NCI-H748 treated with DMSO at 0.1 percent for 48 hours (cell line): ENCODE results near the gene ZNF578.
"Not testable (repeated sequence)": the region's sequence is repeated elsewhere in the genome, so short reads cannot be mapped to it uniquely, and the experiment has no call there.

ENCODE experiments used
- DNase-seq: peaks from one replicate; lab custom pipeline; 2025; lab: John Stamatoyannopoulos, UW

ZNF578 gene

DNA sequence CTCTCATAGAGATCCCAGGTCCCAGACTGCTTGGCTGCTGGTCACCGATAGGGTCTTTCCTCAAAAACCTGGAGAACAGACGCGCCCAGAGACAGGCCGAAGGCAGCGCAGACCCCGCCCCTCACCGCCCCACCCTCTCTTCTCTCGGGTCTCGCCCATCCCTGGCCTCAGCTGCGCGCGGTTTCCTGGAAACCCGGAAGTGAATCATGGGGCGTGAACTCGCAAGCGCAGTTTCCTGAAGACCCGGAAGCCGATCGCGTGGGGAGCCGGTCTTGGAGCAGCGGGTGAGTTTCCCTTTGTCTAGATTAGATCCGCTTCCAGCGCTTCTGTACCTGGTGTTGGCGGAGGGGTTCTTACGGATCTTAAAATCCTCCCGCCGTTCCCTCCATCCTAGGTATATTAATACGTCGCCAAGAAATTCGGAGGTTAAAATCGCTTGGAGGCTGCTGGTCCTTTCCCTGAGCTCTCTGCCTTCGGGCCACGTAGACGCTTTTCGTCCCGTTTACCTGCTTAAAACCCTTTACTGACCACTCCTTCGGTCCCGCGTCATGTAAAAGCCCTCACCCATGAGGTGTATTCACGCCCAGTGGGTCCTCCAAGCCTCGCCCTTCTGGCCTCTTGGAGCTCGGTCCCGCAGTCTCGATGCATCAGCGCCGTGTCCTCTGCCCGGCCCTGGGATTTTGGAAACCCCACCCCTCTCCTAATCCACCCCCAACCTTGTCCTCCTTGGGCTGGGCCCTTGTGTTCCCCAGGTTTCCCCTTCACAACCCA lies at the start of gene ZNF578:
Gene ZNF578 (plus strand): TSS at position 230 of the 771 bp plus-strand sequence. CDS start 48,293 bp downstream, outside the sequence.
- peak; percentile 65 for DNase-seq

DNA sequence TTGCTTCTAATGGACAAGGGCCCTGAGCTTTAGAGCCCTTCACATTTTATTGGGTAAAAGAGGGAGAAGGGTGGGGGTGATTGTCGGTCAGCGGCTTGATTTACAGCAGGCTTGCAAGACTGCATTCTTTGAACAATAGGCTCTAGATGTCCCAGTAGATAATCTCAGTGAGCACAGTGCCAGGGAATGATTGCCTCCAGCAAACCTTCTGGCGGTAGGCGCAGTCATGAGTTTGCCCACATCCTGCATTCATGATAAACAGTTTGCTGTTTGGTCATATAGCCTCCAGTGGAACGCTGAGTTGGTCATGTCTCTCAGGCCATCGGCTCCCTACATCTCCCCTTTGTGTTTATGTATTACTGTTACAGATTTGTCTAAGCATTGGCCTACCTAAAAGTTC lies 43.1 kb upstream of the ZNF578 start:
- DNase-seq: no peak

- DNase-seq: no peak
These were observed 37.6 kb upstream of the ZNF578 start for GRCh38 chr19:52415711-52416110.

- no peak for DNase-seq
These were observed 24.4 kb upstream of the ZNF578 start, which contains the start of gene ZNF534 for GRCh38 chr19:52428937-52429336. ZNF534 (plus strand) TSS chr19:52429148; CDS start chr19:52431475, 2,327 bp downstream.

DNA sequence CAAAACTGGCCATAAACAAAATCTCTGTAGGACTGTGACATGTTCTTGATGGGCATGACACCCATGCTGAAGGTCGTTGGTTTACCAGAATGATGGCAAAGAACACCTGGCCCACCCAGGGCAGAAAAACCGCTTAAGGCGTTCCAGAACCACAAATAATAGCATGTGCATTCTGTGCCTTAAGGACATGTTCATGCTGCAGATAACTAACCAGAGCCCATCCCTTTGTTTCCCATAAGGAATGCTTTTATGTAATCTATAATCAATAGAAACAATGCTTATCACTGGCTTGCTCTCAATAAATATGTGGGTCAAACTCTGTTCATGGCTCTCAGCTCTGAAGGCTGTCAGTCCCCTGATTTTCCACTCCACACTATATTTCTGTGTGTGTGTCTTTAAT lies 11.2 kb upstream of the ZNF578 start:
- no peak for DNase-seq

DNA sequence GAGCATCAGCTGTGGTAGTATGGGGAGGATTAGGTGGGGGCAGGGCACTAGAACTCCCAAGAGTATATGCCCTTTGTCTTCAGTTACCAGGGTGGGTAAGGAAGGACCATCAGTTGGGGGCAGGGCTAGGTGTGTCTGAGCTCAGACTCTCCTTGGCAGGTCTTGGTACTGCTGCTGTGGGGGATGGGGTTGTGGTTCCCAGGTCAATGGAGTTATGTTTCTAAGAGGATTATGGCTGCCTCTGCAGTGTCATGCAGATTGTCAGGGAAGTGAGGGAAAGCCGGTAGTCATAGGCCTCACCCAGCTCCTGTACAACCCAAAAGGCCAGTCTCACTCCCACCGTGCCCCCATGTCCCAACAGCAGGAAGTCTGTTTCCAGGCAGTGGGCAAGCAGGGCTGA lies 8.8 kb upstream of the ZNF578 start:
- no peak for DNase-seq

DNA sequence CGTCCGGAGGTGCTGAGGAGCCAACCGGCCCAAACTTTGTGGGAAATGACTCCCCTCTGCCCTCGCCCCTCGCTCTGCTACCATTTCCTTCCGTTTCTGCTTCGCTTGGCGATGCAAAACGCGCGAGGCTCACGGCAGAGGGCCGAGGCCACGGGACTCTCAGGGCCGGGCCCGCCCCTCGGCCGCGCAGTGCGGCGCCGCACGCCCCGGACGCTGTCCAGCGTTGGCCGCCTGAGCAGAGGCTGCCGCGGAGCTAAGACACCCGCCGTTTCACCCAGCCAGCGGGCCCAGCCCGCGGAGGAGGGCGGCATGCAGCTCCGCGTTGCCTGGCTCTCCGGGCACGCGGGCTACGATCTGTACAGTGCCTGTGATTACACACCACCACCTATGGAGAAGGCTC lies 2.1 kb upstream of the ZNF578 start:
- DNase-seq: no peak

- peak; percentile 44 for DNase-seq
These were observed 11.6 kb downstream of the ZNF578 start for GRCh38 chr19:52464798-52465470.

GRCh38 chr19:52473655-52474350 lies 20.4 kb downstream of the ZNF578 start:
- no peak for DNase-seq

- DNase-seq: no peak
These were observed 21.2 kb downstream of the ZNF578 start for GRCh38 chr19:52474351-52475127.

- not testable (repeated sequence) for DNase-seq
These were observed 30.9 kb downstream of the ZNF578 start for GRCh38 chr19:52484111-52484743.

DNA sequence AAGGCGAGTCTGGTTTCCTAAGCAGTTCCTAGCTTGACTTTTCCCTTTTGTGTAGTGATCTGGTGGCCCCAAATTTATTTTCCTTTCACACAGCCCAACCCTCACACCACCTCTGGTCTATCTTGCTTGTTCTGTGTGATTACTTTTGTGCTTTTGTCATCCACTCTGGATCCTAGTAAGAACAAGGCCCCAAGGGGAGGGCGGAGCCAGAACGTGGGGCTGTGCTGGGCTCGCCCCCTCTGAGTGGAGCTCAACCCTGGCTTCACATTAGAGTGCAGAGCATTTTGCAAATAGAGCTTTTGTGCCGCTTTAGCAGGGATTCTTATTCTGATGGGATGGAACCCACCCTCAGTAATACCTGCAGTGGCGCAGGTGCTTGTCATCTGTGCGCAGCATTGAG lies 31.7 kb downstream of the ZNF578 start:
- DNase-seq: not testable (repeated sequence)

GRCh38 chr19:52485561-52486240 lies 32.3 kb downstream of the ZNF578 start:
- DNase-seq: not testable (repeated sequence)

DNA sequence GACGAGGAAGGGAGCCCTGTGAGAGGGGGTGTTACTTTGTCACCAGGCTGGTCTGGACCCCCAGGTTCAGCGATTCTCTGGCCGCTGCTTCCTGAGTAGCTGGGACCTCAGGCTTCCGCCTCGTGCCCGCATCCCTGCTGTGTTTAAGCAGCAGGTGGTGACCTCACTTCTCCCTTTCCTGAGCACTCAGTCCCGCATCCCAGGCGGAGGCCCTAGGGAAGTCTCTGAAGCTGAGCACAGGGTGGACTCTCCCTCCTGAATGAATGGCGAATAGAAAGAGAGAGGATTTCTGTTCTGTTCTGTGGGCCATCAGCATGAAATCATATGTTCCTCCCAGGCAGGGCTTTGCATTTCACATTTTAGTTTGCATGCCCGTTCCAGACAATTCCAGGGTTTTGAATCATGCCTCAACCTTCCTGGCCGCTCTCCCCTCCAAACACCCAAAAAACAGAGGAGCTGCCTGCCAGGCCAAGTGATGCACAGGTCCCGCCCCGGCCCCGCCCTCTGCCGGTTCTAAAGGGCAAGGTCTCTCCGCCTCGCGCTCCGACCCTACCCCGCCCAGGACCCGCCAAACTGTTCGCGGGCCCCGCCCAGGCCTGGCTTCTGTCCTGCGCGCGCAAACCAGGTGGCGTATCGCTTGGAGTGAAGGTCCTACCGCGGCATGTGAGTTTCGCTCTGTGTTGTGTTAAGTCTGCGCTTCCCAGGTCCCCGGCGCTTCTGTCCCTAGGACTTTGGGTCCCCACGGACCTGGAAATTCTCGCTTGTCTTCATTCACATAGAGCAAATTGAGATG lies 39.0 kb downstream of the ZNF578 start:
- no peak for DNase-seq

- no peak for DNase-seq
These were observed 39.7 kb downstream of the ZNF578 start for GRCh38 chr19:52492994-52493470.

DNA sequence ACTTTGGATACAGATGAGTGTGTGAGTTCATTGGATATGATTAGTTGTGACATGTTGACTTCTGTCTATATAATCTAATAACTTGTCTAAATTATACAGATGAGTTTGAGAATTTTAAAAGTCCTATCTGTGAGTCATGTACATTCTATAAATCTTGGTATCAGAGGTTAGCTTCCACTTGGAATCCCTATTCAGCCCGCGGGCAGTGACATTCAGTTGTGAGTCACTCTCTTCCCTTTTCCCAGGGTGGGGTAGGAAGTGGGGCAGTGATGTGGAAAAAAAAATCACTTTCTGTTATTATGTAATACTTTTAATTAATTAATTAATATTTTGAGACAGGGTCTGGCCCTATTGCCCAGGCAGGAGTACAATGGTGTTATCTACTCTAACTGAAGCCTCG lies 41.2 kb downstream of the ZNF578 start:
- DNase-seq: no peak

GRCh38 chr19:52498571-52498970 lies 45.2 kb downstream of the ZNF578 start:
- DNase-seq: no peak

GRCh38 chr19:52500474-52500873 lies 47.1 kb downstream of the ZNF578 start:
- not testable (repeated sequence) for DNase-seq

GRCh38 chr19:52500991-52501390 lies 47.6 kb downstream of the ZNF578 start:
- DNase-seq: not testable (repeated sequence)

- no peak for DNase-seq
These were observed 53.9 kb downstream of the ZNF578 start for GRCh38 chr19:52507266-52507665.
